GM21390 (cell line): ENCODE measurements around the gene BSDC1.
"Not testable (repeated sequence)": the region's sequence is repeated elsewhere in the genome, so short reads cannot be mapped to it uniquely, and the experiment has no call there.

Experiments
- ATAC-seq: cut with Tn5 transposase; IDR thresholded peaks from one replicate; pipeline ENCODE4 v1.9.1; 2021; ENCODE audit not compliant: unreplicated experiment

BSDC1 gene, protein sequence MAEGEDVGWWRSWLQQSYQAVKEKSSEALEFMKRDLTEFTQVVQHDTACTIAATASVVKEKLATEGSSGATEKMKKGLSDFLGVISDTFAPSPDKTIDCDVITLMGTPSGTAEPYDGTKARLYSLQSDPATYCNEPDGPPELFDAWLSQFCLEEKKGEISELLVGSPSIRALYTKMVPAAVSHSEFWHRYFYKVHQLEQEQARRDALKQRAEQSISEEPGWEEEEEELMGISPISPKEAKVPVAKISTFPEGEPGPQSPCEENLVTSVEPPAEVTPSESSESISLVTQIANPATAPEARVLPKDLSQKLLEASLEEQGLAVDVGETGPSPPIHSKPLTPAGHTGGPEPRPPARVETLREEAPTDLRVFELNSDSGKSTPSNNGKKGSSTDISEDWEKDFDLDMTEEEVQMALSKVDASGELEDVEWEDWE

GRCh38 chr1:32394141-32394889 lies at the start of gene BSDC1:
TSS of gene BSDC1 (minus strand) at chr1:32394441. CDS start at chr1:32394414, 27 bp downstream.
- peak; percentile 95 for ATAC-seq

- not testable (repeated sequence) for ATAC-seq
Observed at GRCh38 chr1:32441467-32441866, 47.2 kb upstream of the BSDC1 start.

DNA sequence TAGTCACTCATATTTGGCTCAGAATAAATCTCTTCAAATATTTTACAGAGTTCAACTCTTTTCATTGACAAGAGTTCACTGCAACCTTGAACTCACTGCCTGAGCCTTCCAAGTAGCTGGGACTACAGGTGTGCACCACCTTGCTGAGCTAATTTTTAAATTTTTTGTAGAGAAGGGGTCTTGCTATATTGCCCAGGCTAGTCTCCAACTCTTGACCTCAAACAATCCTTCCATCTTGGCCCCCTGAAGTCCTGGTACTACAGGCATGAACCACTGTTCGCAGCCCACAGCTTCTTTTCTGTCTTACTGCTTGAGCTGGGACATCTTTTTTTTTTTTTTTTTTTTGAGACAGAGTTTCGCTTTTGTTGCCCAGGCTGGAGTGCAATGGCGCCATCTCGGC lies 44.5 kb upstream of the BSDC1 start:
- ATAC-seq = not testable (repeated sequence)

- no peak for ATAC-seq
Observed at GRCh38 chr1:32438136-32438535, 43.9 kb upstream of the BSDC1 start.

DNA sequence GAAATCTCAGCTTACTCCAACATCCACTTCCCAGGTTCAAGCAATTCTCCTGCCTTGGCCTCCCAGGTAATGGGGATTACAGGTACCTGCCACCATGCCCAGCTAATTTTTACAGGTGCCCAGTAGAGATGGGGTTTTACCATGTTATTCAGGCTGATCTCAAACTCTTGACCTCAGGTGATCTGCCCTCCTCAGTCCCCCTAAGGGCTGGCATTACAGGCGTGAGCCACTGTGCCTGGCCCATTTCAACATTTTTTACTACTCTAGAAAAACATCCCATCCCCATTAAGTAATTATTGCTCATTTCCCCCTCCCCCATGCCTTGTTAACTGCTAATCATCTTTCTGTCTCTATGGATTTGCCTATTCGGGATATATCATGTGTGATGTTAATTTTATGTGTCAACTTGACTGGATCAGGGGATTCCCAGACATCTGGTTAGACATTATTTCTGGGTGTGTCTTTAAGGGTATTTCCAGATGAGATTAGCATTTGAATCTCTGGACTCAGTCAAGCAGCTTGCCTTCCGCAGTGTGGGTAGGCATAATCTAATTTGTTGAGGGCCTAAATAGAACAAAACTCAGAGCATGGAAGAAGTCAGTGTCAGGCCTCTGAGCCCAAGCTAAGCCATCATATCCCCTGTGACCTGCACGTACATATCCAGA lies 37.6 kb upstream of the BSDC1 start:
- no peak for ATAC-seq

DNA sequence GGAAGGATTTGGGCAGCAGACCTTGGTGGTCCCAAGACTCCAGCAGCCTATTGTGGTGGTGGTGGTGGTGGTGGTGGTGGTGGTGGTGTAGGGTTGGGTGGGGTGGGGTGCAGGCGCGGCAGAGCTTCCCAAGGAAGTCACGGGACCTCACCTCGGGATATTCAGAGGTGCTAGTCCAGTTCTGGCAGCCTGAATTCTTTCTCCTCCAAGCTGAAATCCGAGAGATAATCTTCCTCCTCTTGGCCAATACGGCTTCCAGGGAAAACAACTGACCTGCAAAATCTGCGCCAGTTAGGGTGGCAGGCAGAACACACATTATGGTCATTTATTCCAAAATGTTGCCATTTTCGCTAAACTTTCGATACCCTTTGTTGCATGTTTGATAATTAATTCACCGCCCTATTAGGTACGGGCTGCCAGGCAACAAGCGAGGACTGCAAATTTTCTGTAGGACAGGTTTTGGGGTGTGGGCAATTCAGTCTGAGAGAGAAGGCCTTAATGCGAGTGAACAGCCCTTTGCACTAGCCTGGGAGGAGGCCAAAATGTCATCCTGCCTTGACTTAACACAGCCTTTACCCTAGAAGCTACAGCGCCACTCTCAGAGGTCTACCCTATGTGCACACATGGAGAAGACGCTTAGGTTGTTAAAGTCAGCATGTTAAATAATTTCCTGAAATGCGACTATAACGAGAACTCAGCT lies 33.2 kb upstream of the BSDC1 start:
- no peak for ATAC-seq

- ATAC-seq = no peak
Observed at GRCh38 chr1:32426489-32427255, 32.4 kb upstream of the BSDC1 start.

- ATAC-seq = no peak
Observed at GRCh38 chr1:32421775-32422174, 27.5 kb upstream of the BSDC1 start.

DNA sequence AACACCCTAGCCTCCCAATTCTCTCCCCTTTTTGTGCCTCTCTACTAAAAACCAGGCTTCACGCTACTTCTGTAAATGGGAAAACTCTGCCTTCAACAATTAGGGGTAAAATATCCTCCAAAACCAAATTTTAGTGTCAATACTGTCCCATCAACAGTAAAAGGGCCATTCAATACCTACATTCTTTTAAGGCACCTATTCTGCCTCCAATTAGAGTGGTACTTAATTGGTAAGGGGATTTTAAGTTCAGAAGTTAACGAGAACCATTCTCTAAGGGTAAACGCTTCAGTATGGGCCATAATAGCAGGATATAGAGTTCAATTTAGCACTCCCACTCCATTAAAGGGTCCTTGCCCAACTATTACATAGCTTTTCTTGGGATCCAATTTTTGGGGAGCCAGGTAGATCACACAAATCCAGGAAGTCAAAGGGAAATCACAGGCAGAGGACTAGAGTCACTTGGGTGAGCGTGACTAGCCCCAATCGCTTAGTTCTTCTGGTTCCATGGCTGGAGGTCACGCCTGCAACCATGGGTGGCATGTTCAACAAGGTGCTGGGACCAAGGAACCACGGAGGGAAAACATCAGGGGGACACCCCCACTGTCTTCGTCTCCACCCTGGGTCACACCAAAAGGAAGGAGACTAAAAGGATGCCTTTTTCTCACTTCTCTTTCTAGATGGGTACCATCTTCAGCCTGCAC lies 20.1 kb upstream of the BSDC1 start:
- no peak for ATAC-seq

GRCh38 chr1:32413507-32414185 lies 19.4 kb upstream of the BSDC1 start:
- no peak for ATAC-seq

- no peak for ATAC-seq
Observed at GRCh38 chr1:32411261-32411660, 17.0 kb upstream of the BSDC1 start.

DNA sequence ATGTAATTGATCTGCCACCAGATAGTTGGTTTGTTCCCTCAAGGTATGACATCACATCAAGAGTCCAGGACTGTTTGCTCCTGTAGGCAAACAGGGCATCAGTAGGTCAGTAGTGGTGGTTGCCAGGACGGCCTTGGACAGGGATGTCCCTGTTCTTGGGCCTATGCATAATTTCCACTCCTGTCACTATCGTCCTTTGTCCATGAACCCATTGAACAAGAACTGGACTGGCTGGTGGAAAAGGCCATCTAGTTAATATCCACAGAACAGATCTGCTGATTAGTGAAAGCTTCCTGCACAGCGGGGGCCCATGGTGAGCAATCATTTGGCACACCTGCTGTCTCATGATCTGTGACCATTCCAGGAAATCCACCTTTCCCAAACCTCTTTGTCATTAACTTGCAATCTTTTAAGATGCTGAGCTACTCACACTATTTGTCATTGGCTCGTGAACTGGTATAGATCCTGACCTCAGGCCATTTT lies 12.4 kb upstream of the BSDC1 start:
- ATAC-seq = no peak

DNA sequence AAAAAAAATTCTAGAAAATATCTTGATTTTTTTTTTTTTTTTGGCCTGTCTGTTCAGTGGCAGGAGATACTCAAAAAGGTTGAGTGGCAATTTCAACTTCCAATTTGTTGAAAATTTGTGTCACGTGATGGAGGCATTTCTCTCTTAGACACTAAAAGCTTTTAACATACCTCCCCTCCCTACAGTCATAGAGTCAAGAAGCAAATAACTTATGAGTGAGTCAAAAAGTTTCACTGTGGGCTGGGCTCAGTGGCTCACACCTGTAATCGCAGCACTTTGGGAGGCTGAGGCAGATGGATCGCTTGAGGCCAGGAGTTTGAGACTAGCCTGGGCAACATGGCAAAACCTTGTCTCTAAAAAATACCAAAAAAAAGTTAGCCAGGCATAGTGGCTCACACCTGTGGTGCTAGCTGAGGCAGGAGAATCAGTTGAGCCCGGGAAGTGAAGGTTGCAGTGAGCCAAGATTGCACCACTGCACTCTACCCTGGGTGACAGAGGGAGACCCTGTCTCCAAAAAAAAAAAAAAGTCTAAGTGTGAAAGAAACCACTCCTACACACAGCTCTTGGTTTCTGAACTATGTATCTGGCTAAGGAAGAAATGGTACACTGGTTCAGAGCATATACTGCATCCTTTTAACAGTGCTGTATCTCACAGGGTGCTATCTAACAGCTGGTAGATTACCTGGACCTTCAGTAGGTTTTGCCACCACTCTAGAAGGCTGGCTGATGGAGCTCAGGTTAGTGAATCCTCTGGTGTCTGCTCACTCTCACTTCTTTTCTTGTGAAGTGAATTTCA lies 11.6 kb upstream of the BSDC1 start:
- ATAC-seq = no peak

DNA sequence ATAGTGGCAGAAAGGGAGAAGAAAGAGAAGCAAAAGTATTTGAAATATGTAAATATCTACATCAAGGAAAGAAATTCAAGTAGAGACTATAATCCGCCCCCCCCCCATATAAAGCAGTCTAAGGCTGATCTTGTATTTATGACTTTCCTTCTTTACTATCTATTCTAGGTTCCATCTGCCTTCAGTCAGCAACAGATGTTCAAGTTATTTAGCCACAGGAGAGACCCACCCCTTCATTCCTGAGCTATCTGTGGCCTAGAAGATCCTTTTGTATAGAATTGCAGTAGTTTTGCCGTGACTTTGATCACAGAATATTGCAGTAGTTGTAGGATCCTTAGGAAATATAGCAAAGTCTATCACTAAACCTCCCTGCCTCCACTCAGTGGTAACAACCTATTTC lies 10.7 kb upstream of the BSDC1 start:
- ATAC-seq = no peak

GRCh38 chr1:32400876-32401631 lies 6.8 kb upstream of the BSDC1 start:
- ATAC-seq = no peak

DNA sequence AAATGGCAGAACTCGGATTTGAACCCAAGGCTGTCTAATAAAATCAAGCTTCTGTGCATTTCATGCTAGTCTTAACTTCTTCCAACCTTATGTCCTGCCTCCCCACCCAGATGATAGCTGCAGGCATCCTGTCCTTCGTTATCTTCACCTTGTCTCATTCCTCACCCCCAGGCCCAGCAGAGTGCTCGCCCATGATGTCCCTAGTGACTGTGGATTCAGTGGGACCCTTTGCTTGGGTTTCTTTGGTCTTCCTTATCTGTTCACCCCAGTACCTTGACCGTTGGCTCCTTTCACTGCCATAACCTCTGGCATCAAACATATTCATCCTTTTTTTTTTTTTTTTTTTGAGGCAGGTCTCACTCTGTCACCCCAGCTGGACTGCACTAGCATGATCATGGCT lies 5.6 kb upstream of the BSDC1 start:
- ATAC-seq = no peak

- no peak for ATAC-seq
Observed at GRCh38 chr1:32398401-32398800, 4.2 kb upstream of the BSDC1 start.
